PC-3 (cell line): ENCODE measurements around the gene TCN2. TPM values are rescaled to one million over a fixed set of nuclear protein-coding genes. Genes with fewer than 3 reads are reported as not detected.

Experiments used
- ATAC-seq: fragments of 200-7000 bp; cut with Tn5 transposase; 2 replicates; pipeline ENCODE4 v1.9.1; 2020; ENCODE audit warnings: mild to moderate bottlenecking, moderate library complexity
- BruUV-seq: library from RNA; stranded (reverse); fragments of 400-500 nt; replicated peaks from 2 replicates; lab custom pipeline; 2021; lab: Mats Ljungman, UMichigan
- CTCF ChIA-PET: fragments of 300-600 bp; sonication (Branson Sonifier 250); formaldehyde crosslinking; loops from one replicate; lab custom pipeline; 2022; ENCODE audit warnings: antibody characterized with exemption; lab: Charles Lee
- POLR2A ChIA-PET: fragments of 300-600 bp; sonication (Branson Sonifier 250); formaldehyde crosslinking; loops from one replicate; lab custom pipeline; 2022; ENCODE audit warnings: antibody characterized with exemption; ENCODE audit not compliant: unreplicated experiment; lab: Charles Lee
- DNase-seq: peaks from one replicate; pipeline ENCODE4 v3.0.0-alpha.2; 2015
- H2AFZ ChIP-seq: fragments of 300-600 bp; sonication (generic); 2 replicates; pipeline ENCODE4 v1.6.0; 2016; ENCODE audit warnings: antibody characterized with exemption, low read length
- H3F3A ChIP-seq: fragments of 300-600 bp; sonication (generic); one replicate; pipeline ENCODE4 v1.6.0; 2017; ENCODE audit warnings: antibody characterized with exemption, low read length, control low read depth, mild to moderate bottlenecking; ENCODE audit not compliant: unreplicated experiment
- H3K27ac ChIP-seq: fragments of 300-600 bp; sonication (generic); 2 replicates; pipeline ENCODE4 v1.5.1; 2016; ENCODE audit warnings: mild to moderate bottlenecking, low read length
- H3K27me3 ChIP-seq: fragments of 300-600 bp; sonication (generic); 2 replicates; pipeline ENCODE4 v1.6.1; 2016; ENCODE audit warnings: low read length, mixed read lengths
- H3K36me3 ChIP-seq: fragments of 300-600 bp; sonication (generic); 2 replicates; pipeline ENCODE4 v1.6.1; 2016; ENCODE audit warnings: low read depth, mixed run types, low read length, mixed read lengths
- H3K4me1 ChIP-seq: fragments of 300-600 bp; sonication (generic); 2 replicates; pipeline ENCODE4 v1.5.1; 2016; ENCODE audit warnings: low read length; ENCODE audit not compliant: insufficient read depth
- H3K4me2 ChIP-seq: fragments of 300-600 bp; sonication (generic); 2 replicates; pipeline ENCODE4 v1.6.0; 2016; ENCODE audit warnings: low read length
- H3K4me3 ChIP-seq: fragments of 300-600 bp; sonication (generic); 2 replicates; pipeline ENCODE4 v1.5.1; 2016; ENCODE audit warnings: mild to moderate bottlenecking, low read length, mixed read lengths
- H3K79me2 ChIP-seq: fragments of 300-600 bp; sonication (generic); 2 replicates; pipeline ENCODE4 v1.6.1; 2017; ENCODE audit warnings: low read length, mixed read lengths
- H3K9ac ChIP-seq: fragments of 300-600 bp; sonication (generic); 2 replicates; pipeline ENCODE4 v1.6.0; 2016; ENCODE audit warnings: mild to moderate bottlenecking, low read length
- H3K9me2 ChIP-seq: fragments of 300-600 bp; sonication (generic); replicated peaks from 2 replicates; pipeline ENCODE4 v1.6.1; 2016; ENCODE audit warnings: mixed run types, low read length, mixed read lengths
- H3K9me3 ChIP-seq: fragments of 300-600 bp; sonication (generic); 2 replicates; pipeline ENCODE4 v1.6.1; 2016; ENCODE audit warnings: low read length, mixed read lengths
- H4K20me1 ChIP-seq: fragments of 300-600 bp; sonication (generic); 2 replicates; pipeline ENCODE4 v1.6.1; 2016; ENCODE audit warnings: low read length, mixed read lengths
- EZH2 ChIP-seq: fragments of 300-600 bp; sonication (generic); IDR thresholded peaks from one replicate; pipeline ENCODE4 v1.6.1; 2017; ENCODE audit warnings: antibody characterized with exemption, mild to moderate bottlenecking, low read length; ENCODE audit not compliant: unreplicated experiment
- EZH2phosphoT487 ChIP-seq: fragments of 300-600 bp; sonication (generic); IDR thresholded peaks from 2 replicates; pipeline ENCODE4 v1.6.1; 2018; ENCODE audit warnings: mild to moderate bottlenecking, antibody characterized with exemption, low read length, borderline replicate concordance
- intact Hi-C: fragments of 100-400 bp; cut with micrococcal nuclease; formaldehyde crosslinking; loops from 2 replicates; pipeline ENCODE4 v1.9.0; 2023
- total RNA-seq: library from RNA; depleted of rRNA; stranded (reverse); fragments of >200 nt; gene quantifications from 2 replicates; pipeline ENCODE4 v1.2.3, GENCODE V29; 2014
- TF ChIP-seq, protein P1 (sequence below): fragments of 300-600 bp; sonication (generic); conservative IDR thresholded peaks from 2 replicates; pipeline ENCODE4 v1.5.1; 2017; ENCODE audit warnings: antibody characterized with exemption, low read depth, mild to moderate bottlenecking, low read length

Gene TCN2
- total RNA-seq, 1 experiment from 2014 or later, result 1.7 TPM

DNA sequence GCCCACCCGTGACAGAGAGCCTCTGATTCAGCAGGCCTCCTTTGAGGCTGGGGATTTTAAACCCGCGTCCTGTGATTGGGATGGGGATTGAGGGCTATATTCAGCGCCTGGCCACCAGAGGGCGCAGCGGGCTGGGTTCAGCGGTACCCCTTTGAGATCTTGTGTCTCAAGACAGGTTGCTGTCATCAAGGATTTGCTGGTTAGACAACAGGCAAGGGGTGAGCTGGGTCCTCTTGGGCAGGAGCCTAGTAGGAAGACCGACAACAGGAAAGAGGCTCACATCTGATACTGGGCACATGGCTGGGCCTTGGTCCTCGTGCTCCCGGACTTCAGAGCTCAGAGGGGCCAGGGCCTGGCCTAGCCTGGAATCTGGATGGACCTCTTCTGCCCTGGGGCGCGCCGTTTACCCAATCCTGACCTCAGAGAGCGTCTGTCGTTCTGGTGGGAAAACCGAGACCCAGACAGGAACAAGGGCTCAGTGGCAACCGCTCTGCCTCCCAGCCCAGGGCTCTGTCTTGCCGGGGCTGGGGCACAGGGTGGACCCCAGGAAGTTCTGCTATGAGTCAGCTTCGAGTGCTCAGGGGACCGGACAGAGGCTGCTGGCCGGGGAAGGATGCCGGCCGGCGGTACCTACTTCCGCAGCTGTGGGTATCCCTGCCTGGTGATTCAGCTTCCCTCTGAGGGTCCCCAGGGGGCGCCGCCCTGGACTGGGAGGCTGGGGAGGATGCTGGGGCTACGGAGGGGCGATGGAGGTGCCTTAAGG, 27.7 kb downstream of the TCN2 start:
- Histone ChIP-seq H3K36me3 (no peaks in the 10 kb centered on the region), H3K9ac (peak overlapping the region; percentile 48), H3K4me1 (peaks cover 23% of the 10 kb centered on the region), H2AFZ (peak overlapping the region; percentile 89), H3K9me2 (no peaks in the 10 kb centered on the region), H4K20me1 (no peaks in the 10 kb centered on the region), H3K79me2 (peaks cover 25% of the 10 kb centered on the region), H3K27ac (peak overlapping the region; percentile 68), H3K27me3 (no peaks in the 10 kb centered on the region), H3F3A (no peaks in the 10 kb centered on the region), H3K4me3 (peak overlapping the region; percentile 65), H3K4me2 (peak overlapping the region; percentile 90), H3K9me3 (no peaks in the 10 kb centered on the region)
- BruUV-seq, result TSS peak; percentile 42
- DNase-seq, result peak; percentile 87
- ChIA-PET CTCF (interaction anchor here (0.6 to 2.7 kb wide), 5 partner anchors 15 to 195 kb away, joined by 3 to 28 read pairs (median 5); no protein-coding TSS in a partner anchor), POLR2A (interaction anchor here (0.6 to 0.7 kb wide), 2 partner anchors 14 to 526 kb away, joined by 6 to 17 read pairs; no protein-coding TSS in a partner anchor)
- TF ChIP-seq EZH2phosphoT487, result no peak
- TF ChIP-seq, protein P1, sequence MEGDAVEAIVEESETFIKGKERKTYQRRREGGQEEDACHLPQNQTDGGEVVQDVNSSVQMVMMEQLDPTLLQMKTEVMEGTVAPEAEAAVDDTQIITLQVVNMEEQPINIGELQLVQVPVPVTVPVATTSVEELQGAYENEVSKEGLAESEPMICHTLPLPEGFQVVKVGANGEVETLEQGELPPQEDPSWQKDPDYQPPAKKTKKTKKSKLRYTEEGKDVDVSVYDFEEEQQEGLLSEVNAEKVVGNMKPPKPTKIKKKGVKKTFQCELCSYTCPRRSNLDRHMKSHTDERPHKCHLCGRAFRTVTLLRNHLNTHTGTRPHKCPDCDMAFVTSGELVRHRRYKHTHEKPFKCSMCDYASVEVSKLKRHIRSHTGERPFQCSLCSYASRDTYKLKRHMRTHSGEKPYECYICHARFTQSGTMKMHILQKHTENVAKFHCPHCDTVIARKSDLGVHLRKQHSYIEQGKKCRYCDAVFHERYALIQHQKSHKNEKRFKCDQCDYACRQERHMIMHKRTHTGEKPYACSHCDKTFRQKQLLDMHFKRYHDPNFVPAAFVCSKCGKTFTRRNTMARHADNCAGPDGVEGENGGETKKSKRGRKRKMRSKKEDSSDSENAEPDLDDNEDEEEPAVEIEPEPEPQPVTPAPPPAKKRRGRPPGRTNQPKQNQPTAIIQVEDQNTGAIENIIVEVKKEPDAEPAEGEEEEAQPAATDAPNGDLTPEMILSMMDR, result peak; percentile 89
- intact Hi-C loops, result loop anchor here (1.0 to 2.0 kb wide), 3 partner anchors 60 to 286 kb away; partner anchors contain the start of gene OSBP2
- peak; percentile 62 for ATAC-seq

DNA sequence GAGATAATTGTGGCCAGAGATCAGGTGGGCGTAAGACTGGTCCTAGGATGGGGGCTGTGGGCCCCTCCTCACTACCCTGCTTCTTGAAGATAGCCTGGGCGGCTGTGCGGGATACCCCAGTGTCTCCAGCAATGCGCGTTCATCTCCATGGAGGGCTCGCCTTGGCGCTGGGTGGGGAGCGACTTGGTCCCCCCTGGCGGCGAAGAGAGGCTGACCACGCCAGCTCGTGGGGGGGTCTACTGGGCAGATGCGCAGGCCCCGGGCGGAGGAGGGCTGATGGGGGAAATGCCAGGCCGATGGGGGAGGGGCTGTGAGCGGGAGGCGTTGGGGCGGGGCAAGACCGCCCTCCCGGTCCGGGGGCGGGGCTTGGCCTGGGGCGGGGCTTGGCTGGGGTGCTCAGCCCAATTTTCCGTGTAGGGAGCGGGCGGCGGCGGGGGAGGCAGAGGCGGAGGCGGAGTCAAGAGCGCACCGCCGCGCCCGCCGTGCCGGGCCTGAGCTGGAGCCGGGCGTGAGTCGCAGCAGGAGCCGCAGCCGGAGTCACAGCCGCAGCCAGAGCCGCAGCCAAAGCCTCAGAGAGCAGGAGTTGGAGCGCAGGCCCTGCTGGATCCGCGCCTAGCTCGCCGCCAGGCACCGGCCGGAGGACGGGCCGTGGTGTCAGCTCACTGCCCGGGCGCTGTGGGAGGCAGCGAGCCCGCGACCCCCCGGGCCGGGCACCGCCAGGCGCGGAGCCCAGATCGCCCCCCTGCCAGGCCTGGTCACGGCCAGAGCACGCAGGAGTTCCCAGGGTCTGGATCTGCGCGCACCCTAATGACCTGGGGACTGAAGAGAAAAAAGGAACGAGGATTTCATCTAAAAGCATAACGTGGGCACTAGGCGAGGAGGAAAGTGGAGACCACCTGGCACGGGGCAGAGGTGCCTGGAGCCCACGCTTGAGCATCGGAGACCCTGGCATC, 28.6 kb downstream of the TCN2 start, which contains the start of gene SLC35E4:
TSS of gene SLC35E4 (plus strand) at position 509 of the 953 bp plus-strand sequence. CDS start 670 bp downstream, outside the sequence.
- Histone ChIP-seq H3K9me2 (no peaks in the 10 kb centered on the region), H3K27me3 (no peaks in the 10 kb centered on the region), H3K79me2 (peaks cover 28% of the 10 kb centered on the region), H4K20me1 (no peaks in the 10 kb centered on the region), H3K4me1 (peaks cover 23% of the 10 kb centered on the region), H3K4me3 (peak within 1 kb of the TSS; percentile 96), H2AFZ (peak within 1 kb of the TSS; percentile 89), H3K9me3 (no peaks in the 10 kb centered on the region), H3K9ac (peak within 1 kb of the TSS; percentile 83), H3K4me2 (peak within 1 kb of the TSS; percentile 100), H3K36me3 (no peaks in the 10 kb centered on the region), H3K27ac (peak within 1 kb of the TSS; percentile 68), H3F3A (no peaks in the 10 kb centered on the region)
- no TSS peak for BruUV-seq
- TF ChIP-seq EZH2, result no peak
- TF ChIP-seq, protein P1, result 0 out of 2 replicates have a peak, but pooled peaks have one; percentile 23
- POLR2A ChIA-PET, result interaction anchor here (0.6 to 0.7 kb wide), 3 partner anchors 13 to 525 kb away, joined by 5 to 17 read pairs (median 6); no protein-coding TSS in a partner anchor
- intact Hi-C loops, result loop anchor here (2.0 kb wide), 1 partner anchor 59 kb away; the partner anchor contains the start of gene OSBP2
- DNase-seq (peak; percentile 83), ATAC-seq (peak; percentile 78)
- CTCF ChIA-PET, result interaction anchor here (0.6 to 2.7 kb wide), 7 partner anchors 11 to 194 kb away, joined by 3 to 28 read pairs (median 5); no protein-coding TSS in a partner anchor
